GM19099 (cell line): ENCODE data around the gene NFIB.

Experiments used
- POLR2A ChIP-seq: IDR thresholded peaks from 3 replicates; pipeline ENCODE4 v1.6.1; 2011; ENCODE audit warnings: low read depth; ENCODE audit not compliant: insufficient read length; ENCODE audit errors: extremely low read depth

The NFIB gene

DNA sequence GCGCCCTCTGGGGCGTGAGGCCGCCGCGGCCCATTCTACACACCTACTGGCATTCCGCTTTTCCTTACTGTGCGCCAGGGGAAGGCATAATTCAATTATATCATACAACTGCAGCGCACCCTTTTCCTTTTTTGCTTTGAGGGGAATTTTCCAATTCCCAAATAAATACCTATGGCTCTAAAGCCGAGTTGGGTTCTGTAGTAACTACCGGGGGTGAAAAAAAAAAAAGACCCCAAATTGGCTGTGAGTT lies 34.1 kb upstream of the NFIB start:
- TF ChIP-seq POLR2A, result no peak

DNA sequence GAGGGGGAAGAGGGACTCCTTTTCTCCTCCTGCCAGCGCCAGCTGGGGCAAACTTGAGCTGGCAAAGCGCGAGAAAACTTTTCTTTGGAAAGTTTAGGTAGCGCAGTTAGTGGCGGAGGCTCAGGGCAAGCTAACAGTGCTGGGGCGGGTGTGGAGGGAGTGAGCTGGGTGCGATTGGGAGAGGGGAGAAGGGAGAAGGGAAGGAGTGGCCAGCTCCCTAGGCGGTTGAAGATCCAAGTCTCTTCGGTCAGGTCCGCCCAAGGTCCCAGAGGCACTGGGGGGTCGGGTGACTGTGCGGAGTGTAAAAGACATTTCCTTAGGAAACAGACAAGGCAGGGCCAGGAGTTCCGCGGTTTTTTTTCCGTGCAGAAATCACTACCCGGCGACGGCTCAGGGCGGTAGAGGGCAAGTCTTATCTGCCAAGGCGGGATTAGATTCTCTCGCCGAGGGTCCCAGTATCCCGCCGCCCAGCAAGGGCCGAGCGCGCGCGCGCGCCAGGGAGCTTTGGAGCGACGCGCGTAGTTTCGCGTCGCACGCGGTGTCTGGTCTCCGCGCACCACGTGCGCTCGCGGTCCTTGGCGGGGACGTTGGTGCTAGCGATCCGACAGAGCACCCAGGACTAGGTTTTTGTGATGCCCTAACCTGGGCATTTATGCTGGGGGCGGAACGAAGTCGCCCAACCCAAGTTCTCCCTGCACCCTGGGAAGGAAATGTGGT lies 33.6 kb upstream of the NFIB start:
- TF ChIP-seq POLR2A, result no peak

- no peak for TF ChIP-seq POLR2A
Measured at GRCh38 chr9:14346811-14347405, 33.0 kb upstream of the NFIB start.

DNA sequence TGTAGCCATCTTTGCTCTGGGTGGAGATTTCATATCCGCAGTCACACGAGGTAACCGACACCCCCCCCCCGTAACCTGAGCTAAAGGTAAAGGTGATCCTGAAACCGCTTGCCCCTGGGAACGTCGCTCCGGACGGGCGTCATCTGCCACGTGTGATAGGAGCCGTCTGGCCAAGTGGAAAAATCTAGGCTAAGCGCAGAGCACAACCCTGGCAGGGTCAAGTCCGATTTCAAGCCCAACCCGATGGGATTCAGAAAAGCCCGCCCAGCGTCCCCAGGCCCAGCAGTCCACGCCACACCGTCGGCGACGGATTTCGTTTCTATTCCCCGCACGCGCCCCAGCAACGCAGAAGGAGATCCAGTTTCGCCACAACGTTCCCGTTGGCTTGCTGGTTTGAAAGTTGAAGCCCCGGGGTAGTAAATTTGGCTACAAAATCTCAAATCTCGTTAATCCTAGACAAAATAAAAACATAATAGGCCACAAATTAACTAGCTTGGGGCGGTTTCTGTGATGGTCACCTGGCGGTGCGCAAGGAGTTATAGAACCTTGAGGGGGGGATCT lies 32.4 kb upstream of the NFIB start:
- TF ChIP-seq POLR2A, result no peak

DNA sequence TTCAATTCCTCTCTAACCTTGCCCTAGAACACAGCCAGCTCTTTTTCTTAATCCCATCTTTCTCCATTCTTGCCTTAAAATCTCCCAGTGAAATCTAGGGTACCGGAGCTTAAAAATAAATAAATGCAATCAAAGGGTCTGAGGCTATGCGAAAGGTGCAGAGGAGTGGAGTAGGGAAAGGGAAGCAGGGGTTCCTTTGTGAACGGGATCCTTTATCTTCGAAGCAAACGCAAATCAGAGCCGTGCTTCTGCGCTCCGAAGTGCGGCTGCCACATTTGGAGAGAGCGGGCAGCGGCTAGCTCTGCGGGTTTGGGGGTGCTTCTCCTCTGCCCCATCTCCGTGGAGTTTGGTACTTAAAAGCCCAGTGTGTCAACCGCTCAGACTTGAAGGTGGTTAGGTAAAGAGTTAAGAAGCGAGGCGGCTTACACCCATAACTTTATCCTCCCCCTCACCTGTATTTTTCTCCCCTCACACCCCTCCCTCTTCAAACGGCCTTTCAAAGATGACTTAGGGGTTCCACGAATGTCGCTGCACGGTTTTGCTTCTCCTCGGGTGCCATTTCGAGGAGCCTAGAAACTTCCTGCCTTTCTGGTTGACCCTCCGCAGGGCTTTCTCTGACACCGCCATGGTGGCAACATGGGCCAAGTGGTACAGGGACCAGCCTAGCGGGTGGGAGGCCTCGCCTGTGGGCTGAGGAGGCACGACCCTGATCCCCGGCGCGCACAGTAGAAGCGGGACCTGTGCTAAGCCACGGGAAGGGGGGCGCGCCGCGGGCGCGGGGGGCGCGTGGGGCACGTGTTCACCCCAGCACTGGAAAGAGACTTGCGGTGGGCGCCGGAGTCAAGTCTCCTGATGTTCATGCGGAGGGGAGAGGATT lies 31.7 kb upstream of the NFIB start:
- TF ChIP-seq POLR2A, result no peak

DNA sequence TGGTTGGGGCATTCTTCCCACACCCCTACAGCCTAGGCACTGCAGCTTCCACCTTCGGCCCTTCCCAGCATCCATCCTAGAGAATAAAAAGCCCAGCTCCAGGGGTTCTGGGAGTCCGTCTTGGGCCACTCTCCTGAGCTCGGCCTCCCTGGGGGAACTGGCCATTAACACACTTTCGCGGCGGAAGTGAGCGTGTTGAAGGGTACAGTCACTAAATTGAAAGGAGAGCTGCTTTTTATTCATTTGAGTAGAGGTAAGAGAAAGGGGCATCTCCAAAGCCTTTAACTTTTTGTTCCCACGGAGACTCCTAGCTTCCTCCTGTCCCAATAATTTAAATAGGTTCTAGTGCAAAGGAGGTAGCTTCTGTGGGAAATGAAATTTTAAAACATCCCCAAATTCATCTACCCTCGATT lies 31.0 kb upstream of the NFIB start:
- no peak for TF ChIP-seq POLR2A

DNA sequence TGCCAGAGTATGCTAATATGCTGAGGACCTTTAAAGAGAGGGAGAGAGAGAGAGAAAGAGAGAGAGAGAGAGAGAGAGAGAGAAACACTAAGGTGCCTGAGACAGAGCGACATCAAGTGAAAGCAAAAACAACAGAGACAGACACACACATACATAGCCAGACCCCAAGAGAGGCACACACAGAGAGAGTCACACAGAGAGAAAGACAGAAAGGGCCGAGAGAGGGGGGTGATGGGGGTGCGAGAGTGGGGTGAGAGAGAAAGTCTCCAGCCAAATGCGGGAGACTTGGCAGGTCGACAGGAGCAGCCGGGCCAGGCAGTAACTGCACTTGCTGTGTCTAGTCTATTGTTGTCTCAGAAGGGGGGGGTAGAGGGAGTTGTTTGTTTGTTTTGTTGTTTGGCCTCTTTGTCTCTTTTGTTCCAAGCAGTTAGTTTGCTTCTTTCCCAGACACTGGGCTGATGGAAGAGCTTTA lies 30.1 kb upstream of the NFIB start:
- TF ChIP-seq POLR2A, result no peak

GRCh38 chr9:14343261-14344031 lies 29.5 kb upstream of the NFIB start:
- TF ChIP-seq POLR2A, result no peak

DNA sequence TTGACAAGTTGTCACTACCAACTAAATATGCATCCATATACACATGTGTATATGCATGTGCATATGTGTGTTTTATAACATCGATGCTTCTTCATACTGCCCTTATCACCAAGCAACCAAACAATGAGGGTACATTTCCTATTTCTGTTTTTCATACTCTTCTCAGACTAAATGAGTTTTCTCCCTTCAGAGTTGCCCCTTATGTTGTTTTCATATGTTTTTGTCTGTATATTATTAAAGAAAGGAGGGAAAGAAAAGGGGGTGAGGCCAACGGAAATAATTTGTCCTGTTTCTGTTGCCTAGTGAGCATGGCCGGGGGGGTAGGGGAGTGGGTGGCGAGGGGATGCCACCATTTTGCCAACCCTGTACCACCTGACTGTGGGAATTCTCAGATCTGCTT lies 28.8 kb upstream of the NFIB start:
- no peak for TF ChIP-seq POLR2A

- no peak for TF ChIP-seq POLR2A
Measured at GRCh38 chr9:14341437-14342122, 27.6 kb upstream of the NFIB start.

DNA sequence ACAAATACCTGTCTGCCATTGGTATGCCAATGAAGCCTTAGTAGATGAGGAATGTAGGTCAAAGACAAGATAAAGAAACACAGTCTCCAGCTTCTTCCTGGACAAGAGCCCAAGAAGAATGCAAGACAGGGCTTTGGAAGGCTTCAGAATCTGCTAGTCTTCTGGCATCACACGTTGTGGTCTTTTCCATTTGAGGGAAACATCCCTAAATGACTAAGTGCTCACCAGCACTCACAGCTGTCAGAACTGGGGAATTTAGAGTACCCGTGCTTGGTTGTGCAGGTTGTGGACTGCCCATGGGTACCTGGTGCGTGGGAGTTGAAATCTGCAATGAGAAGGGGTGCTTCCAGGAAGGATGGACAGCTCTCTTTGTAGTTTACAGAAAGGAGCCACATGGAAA lies 27.1 kb upstream of the NFIB start:
- no peak for TF ChIP-seq POLR2A

GRCh38 chr9:14340219-14340873 lies 26.4 kb upstream of the NFIB start:
- TF ChIP-seq POLR2A, result no peak

GRCh38 chr9:14339746-14340145 lies 25.8 kb upstream of the NFIB start:
- no peak for TF ChIP-seq POLR2A

- no peak for TF ChIP-seq POLR2A
Measured at GRCh38 chr9:14337615-14338014, 23.7 kb upstream of the NFIB start.
